HG03103 (cell line): Measurements from ENCODE around the gene SYT5.
"Not testable (repeated sequence)": the region's sequence is repeated elsewhere in the genome, so short reads cannot be mapped to it uniquely, and the experiment has no call there.

Experiments
- ATAC-seq: cut with Tn5 transposase; IDR thresholded peaks from one replicate; pipeline ENCODE4 v1.9.1; 2021; ENCODE audit warnings: low read depth; ENCODE audit not compliant: unreplicated experiment

SYT5 gene

DNA sequence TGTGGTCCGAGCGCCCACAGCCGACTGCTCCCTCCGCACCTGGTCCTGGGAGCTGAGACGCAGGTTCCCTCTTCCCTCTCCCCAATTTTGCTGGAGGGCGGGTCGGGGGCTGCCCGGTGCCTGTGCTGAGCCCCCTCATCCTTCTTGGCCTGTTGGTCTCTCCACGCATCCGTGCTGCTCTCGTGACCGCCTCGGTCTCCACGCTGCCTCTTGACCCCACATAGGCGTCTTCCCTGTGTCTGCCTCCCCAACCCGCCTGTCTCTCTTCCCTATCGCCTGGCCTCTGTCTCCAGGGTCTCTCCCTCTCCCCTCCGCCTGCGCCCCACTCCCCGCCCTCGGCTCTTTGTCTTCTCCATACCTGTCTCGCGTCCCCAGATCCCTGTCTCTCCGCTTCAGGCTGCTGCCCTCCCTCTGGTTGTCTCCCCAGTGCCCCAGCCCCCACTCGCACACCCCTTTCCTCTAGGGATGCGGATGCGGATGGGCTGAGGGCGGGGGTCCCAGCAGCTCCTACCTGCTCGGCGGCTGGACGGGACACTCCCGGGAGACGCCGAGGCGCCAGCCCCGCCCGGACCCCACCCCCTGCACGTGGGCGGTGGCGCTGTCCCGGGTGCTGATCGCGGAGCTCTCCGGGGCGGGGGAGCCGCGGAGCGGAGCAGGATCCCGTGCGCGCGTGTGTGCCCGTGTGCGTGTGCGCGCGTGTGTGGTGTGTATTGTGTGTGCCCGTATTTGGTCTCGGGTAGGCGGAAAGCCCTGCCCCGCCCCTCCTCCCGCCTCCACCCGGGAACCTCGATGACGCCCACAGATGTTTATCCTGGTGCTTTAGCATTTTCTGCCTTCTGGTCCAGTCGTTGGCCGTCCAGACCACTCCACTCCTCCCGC lies at the start of gene SYT5:
SYT5 (minus strand) TSS at position 684 of the 879 bp plus-strand sequence. CDS start 1,248 bp downstream, outside the sequence.
- no peak for ATAC-seq

DNA sequence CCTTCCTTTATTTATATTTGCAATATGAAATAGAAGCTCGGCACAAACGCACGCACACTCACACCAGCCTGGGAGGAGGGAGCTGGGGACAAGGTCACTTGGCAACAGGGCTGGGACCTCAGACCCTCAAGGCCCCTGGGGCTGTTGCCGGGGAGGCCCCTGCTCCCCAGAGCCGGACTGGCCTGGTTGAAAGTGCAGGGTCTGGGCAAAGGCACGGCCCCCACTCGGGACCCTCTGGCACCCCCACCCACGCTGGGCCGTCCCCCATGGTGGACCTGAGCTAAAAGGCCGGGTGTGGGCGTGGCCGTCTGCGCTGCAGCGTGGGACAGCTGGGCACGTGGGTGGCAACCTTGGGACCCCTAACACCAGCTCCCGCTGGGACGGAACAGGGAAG lies 49.7 kb upstream of the SYT5 start:
- no peak for ATAC-seq

DNA sequence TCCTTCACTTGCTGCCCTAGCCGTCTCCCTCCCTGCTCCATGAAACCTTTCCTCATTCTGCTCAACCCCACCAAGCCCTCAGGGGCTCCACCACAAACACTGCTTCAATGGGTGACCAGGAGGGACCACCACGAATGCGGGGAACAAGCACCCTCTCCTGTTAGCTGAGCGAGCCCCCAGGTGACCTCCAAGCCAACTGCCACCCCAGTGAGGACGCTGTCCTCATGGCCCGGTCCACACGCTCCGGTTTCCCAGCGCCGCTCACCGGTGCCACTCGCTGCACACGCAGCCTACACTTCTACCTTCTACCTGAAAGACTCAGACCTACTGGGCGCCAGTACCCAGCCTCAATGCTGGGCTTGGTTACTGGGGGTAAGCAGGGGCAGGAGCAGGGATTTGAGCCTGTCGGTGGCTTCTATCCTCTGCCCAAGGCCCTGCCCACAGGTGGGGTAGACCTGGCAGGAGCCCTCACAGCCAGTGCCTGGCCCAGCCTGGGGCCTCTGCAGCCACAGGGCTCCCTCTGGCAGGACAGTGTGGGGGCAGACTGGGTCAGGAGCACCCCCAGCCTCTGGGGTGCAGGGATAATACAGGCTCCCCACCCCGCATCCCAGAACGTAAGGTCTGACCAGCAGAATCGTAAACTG lies 49.2 kb upstream of the SYT5 start:
- ATAC-seq = no peak

DNA sequence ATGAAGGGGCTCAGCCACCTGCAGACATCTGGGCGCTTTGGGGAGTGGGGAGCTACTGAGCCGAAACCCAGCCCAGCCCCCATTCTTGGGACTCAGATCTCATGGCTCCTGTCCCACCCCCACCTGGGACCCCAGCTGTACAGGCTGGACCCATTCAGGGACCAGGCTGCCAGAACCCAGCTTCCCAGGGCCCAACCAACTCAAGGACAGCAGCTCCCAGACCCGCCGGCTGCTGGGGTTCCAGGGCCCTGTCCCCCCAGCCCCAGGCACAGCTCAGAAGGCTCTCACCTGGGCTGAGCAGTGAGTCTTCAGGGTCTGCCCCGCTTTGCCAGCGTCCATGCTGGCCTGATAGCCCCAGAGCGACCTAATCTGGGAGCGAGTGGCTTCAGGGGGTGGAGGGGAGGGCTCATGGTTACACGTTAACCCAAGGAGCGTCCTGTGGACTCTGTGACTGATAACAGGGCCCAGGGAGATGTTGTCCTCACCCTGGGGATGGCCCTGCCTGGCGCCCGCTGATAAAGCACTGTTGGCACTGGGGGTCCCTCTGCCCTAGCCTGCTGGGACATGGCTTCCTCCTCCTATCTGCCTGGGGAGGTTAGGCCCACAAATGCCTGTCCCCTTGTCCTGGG lies 48.4 kb upstream of the SYT5 start, which contains the start of gene TMEM86B:
TMEM86B (minus strand) TSS at position 361 of the 629 bp plus-strand sequence; CDS start at position 339, 22 bp downstream.
- no peak for ATAC-seq

DNA sequence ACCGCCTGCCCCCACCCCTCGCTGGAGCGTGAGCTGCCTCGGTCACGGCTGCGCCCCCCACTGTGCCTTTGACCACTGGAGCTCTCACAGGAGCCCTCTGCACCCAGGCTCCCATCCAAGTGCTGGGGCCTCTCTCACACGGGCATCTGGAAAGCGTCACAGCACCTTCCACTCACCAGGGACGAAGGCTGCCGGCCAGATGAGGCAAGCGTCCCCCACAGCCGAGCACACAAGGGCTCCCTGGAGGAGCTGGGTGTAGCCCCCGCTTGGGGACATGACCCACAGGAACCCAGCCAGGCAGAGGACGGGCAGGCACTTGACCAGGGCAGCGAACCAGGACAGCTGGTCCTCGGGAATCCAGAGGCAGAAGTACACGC lies 47.9 kb upstream of the SYT5 start:
- ATAC-seq = no peak

DNA sequence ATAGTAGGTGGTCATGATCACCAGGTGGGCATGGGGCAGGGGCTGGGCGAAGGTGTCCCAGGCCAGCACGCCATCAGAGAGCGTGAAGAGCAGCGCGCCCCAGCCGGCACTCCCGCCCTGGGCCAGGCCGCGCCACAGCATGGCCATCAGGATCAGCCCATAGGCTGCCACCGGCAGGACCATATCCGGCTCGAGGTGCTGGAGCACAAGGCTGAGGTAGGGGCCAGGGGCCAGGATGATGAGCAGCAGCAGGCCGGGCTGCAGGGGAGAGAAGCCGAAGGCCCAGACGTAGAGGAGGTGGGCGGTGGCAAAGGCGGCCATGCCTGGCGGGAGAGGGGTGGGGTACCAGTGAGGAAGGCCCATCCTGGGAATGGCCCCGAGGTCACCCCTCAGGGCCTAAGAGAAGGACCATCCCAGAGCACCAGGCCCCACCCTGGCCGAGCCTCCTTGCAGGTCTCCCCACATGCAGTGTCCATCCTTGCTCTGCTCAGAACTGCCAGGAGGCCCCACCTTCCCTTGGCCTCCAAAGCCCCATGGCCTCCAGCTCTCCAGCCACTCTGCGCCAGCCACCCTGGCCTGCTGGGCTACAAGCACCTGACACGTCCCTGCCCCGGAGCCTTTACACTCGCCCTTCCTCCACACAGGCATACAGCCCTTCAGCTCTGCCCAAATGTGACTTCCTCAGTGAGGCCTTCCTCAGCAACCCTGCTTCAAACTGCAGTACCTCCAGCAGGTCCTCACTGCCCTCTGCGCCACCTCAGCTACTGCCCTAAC lies 47.3 kb upstream of the SYT5 start:
- no peak for ATAC-seq

DNA sequence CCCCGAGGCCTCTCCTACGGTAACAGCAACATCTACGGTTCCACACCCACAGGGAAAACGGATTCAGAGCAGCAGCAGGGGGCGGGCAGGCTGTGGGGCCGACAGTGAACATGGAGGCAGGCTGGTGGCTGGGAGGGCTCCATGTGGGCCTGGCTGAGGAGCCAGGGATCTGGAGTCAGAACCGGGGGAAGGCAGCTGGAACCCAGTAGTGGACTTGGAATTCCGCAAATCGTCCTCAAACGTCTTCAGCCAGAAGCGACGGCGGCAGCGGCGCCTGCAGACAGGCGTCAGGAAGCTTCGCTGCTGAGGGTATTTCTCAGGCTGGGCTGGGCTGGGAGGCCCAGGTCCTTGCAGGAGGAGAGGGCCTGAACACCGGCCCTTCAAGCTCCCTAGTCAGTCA lies 46.7 kb upstream of the SYT5 start:
- ATAC-seq = no peak

DNA sequence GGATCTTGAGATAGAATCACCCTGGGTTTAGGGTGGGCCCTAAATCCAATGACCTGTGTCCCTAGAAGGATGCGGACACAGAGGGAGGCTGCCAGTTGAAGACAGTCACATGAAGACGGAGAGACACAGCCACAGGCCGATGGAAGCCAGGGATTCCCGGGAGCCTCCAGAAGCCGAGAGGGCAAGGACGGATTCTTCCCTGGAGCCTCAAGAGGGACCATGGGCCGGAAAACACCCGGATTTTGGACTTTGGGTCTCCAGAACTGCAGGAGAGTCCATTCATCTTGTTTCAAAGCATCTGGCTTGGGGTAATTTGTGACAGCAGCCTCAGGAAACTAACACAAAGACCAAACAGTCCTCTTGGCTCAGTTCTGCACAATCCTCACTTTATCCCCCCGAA lies 46.2 kb upstream of the SYT5 start:
- no peak for ATAC-seq

DNA sequence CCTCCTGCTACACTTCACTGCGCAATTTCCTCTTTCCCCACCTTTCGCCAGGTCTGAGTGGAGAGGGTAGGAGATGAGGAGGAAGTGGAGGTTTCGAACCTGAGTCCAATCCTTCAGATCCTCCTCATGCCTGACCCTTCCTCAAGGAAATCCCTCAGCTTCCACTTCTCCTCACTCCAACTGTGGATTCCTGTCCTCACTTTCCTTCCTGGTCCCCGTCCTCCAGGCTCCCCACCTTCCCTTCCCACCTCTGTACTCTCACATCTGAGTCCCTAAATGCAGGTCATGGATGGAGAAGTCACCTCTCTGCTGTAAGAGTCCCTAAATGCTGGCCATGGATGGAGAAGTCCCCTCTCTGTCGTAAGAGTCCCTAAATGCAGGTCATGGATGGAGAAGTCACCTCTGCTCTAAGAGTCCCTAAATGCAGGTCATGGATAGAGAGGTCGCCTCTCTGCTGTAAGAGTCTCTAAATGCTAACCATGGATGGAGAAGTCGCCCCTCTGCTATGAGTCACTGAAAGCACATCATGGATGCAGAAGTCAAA lies 45.4 kb upstream of the SYT5 start:
- no peak for ATAC-seq

DNA sequence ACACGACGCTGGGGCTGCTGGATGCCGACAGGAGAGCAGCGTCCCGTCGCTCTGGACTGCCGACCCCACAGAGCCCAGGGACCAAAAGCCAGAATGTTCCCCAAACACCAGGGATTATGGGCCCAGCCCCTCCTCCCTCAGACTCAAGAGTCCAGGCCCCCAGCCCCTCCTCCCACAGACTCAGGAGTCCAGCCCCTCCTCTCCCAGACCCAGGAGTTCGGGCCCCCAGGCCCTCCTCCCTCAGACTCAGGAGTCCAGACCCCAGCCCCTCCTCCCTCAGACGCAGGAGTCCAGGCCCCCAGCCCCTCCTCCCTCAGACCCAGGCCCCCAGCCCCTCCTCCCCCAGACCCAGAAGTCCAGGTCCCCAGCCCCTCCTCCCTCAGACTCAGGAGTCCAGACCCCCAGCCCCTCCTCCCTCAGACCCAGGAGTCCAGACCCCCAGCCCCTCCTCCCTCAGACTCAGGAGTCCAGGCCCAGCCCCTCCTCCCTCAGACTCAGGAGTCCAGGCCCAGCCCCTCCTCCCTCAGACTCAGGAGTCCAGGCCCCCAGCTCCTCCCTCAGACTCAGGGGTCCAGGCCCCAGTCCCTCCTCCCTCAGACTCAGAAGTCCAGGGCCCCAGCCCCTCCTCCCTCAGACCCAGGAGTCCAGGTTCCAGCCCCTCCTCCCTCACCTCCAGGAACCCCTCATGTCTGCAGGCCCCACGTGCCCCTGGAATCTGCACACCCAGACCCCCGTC lies 44.8 kb upstream of the SYT5 start:
- ATAC-seq = not testable (repeated sequence)

DNA sequence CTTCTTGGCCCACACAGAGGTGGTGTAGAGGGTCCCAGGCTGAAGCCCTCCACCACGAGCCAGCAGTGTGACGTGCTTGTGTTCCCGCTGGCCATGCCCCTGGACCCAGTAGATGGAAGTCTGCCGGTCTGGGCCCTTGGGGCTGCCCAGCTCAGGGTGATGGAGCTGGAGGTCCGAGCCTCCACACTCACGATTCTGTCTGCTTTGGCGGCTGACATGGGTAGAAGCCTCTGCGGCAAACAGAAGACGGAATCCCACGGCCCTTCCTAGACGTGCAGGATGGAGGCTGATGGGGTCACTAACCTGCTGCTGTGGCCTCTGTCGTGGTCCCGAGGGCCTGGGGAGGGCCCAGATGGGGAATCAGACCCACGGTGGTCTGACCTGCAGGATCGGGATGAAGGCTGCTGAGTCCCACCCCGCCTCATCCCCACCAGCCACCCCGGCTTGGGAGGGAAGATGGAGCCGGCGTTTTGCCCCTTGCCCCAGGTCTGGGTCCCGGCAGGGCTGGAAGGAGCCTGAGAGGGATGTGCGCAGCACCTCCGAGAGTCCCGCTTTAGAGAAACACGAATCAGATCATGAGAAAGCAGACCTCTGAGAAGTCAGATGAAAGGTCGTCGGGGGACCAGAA lies 44.1 kb upstream of the SYT5 start:
- no peak for ATAC-seq

DNA sequence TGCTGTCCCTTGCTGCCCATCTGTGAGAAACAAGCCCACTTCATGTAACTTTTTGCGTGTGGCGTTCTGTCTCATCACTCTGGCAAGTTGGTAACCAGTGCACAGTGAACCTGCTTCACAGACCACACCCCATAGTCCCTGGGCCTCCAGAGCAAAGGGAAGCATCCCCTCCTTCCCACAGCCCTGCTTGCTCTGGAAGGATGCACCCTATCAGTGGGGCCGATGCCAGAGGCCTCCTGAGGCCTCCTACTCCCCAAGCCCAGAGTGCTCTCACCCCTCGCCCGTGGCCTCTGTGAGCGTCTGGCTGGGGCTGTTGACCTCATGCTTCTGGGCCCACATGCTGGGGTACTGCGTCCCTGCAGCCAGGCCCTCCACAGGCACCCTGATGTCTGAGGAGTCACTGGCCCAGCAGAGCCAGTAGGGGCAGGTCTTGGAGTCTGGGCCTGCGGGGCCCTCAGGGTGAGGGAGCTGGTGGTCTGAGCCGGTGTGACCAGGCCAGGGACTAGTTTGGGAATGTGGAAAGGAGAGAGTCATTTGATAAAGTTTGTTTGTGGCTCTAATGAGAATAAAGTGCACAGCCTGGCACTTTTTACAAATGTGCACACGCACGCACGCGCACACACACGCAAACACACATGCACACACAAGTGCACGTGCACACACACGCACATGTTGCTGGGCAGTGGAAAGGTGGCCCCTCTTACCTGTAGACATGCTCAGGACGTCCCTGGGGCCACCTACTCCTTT lies 43.4 kb upstream of the SYT5 start:
- ATAC-seq = no peak

DNA sequence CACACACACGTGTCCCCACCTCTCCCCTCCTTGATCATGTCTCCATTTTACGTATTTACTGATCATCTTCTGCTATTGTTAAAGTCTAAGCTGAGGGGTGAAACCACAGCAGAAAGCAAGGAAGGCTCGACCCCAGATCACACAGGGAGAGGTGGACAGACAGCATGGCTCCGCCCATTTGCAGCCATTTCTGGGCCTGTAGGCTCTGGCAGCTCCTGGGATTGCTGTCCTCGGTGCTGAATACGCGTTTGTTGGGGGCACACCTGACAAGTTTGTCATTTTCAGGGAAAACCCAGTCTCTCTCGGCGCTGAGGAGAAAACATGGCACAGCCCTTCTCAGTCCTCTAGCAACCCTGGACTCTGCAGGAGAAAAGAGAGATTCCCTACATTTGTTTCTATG lies 40.4 kb upstream of the SYT5 start:
- no peak for ATAC-seq

DNA sequence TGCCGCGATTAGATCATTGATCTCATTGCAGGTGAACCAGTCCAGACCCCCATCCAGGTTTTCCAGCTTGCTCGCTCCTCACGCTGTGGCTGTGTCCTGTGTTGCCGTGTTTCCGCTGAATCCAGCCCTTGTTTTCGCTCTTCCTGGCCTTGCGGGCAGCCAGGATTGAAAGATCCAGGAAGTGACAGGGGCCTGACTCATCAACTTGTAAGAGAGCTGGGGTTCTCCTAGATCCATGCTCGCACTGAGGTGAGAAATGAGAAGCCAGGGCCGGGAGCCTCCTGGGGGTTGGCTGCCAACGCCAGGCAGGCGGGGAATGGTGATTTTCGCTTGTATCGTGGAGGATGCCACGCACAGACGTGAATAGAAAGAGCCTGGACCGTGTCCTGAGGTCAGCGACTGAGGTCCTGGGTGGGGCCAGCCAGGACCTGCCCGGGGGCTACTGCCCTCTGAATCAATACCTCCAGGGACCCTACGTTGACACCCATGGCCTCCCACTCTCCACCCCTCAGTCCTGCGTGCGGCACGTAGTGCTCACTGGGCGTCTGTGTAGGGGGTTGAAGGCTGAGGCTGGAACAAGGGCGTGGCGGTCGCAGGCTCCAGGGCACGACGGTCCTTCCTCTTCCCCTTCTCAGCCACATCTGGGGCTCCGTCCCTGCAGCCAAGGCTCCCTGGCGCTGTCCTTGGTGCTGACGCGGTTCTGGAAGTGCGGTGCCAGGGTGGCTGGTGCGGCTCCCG lies 36.5 kb upstream of the SYT5 start:
- no peak for ATAC-seq

DNA sequence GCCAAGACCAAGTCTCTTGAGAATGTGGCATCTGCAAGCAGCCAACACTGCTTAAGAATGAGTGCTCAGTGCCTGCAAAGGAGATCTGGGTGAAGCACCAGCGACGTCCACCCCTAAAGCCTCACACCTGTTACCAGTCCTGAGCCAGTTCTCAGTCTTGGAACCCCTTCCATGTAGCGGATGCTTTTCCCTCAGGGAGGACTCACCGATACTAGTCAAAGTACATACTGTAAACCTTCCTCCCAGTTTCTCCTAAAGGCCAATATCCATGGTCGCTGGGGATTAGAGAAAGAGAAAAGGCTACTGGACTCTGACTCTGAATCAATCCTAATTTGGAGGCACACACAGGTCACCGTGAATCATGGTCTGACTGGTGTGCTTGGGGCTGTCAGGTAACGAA lies 33.5 kb upstream of the SYT5 start:
- ATAC-seq = no peak

DNA sequence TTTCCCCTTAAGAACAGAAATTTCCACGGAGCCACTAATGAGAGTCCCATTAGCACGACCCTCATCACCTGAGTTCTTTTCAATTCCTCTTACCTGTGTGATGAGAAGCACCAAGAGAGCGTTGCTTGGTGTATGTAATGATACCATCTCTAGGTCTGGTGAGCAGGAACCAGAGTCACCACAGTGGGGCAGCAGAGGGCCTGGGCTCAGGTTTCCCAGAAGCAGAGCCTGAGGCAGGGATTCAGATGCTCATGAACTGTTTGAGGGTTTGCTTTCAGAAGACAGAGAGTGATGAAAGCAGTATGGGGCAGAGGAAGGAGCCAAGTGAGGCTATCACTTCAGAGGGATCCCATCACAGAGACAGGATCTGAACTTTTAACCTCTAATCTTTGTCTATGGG lies 32.4 kb upstream of the SYT5 start:
- no peak for ATAC-seq

DNA sequence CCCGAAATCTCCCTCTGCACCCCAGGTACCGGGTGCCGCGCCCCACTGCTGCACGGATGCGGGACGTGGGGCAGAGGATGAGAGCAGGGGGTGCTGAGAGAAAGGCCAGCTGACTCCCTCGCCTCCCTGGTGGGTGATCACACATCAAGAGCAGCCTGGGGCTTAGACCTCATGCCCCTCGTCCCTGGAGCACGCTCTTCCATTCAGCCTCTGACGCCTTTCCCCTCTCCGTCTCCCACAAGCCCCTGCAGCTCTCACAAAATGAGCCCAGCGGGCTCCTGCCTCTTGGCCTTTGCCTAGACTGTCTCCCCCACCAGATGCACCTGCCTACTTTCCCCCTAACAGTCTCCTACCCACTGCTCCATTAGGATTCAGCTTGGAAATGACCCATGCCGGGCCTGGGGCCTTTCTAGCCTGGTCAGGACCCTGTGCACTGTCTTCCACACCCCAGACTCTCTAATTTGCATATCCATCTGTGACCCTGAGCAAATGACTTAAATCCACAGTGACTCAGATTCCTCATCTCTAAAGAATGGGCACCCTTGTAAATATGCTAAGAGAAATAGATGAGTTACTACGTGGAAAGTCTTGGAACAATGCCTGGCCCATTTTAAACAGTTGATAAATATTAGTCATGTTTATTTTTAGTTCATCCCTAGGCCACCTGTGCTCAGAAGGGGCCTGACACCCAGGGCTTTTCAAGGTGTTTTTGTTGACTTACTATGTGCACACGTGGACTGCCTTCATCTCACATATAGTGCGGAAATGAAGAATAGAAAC lies 29.8 kb upstream of the SYT5 start:
- no peak for ATAC-seq
